ENCODE measurements around the gene CLEC16A.

The CLEC16A gene

DNA sequence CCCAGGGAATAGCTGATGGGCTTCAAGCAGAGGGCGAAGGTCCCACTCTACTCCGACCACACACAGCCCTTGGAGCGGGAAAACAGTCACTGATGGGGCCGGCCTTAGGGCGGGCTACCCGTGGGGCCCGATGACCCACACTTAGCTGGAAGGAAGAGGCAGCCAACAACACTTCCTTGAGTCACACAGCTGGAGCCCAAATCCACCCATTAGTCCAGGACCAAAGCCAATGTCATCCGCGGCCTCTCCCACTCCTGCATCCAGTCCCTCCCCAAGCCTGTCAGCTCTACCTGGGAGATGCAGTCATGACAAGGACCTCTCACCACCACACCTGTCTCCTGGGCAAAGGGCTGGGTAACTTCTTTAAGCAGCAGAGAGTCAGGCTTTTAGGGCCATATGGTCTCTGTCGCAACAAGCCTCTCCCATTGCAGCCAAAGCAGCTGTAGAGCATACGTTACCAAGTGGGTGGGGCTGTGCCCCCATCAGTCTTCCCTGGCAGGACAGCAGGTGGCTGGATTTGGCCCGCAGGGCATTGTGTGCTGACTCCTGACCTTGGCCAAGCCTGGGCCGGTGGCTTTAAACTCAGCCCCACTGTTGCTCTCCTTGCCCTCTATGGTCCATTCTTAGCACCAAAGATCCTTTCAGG, 200.9 kb downstream of the CLEC16A start:
- DNase-seq, result no peak

DNA sequence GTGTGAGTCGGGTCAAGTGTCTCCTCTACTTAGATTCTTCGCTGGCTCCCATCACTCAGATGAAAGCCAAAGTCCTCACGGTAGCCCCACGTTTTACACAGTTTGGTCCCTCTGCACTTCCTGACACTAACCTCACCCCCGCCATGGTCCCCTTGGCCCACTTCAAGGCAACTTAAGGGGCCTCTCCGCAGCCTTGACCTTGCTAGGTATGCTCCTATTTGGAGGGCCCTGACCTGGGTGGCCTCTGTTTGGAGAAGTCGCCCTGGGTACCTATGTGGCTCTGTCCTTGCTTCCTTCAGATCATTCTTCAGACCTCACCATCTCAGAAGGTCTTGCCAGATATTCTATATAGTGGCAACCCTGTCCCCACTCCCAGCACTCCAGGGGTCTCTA, 201.5 kb downstream of the CLEC16A start:
- DNase-seq, result no peak

DNA sequence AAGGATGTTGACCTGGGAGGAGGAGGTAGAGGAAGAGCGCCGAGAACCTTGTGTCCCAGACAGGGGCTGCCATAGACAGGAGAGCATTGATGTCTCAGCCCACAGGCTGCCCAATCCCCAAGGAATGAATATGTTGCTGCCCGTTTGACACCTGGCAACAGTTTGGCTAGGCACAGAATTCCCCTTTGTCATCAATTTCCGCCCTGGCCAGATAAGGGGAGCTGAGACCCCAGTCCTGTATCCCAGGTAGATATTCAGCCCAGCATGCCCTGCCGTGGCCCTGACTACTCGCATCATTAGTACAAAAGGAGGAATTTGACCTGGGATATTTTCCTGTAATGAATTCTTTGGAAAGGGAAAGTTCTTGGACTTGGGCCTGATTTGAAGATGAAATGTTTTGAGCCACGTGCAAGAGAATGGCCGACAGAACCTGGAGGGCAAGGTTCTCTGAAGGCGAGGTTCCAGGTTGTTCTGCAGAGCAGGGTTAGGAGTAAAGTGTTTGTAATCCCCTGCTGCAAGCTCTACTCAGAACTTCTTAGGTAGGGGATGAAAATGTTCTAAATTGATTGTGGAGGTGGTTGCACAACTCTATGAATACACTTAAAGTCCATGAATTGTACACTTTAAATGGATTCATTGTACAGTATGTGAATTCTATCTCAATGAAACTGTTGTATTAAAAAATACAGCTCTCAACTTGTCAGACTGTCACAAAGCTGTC, 202.8 kb downstream of the CLEC16A start:
- no peak for DNase-seq

DNA sequence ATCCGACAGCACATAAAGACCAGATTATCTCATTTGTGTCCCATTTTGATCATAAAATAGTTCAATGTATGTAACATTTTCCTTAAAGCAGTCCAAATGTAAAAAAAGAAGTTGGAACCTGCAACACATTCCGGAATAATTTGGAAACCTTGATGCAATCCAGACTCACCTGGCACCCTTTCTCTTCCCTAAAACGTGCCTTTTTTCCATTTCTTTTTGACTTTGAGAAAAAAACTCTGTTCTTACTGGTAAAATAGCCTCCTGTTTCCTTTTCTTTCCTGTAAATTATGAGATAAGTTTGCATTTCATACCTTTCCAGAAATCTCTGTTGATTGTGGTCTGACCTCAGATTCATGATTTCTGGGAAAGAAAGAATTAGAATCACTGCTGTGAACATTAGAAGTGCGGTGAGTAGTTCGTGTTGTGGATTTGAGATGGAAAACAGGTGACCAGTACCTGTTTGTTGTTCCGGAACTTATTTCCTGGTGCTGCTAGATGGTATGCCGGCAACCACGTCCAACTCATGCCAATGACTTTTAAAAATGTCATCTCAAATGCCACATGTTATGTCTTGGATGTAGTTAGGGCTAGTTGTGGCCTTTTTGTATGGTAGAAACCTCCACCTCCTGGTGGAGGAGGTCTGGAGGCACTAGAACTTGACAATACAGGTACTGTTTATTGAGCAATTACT, 203.5 kb downstream of the CLEC16A start:
- no peak for DNase-seq

DNA sequence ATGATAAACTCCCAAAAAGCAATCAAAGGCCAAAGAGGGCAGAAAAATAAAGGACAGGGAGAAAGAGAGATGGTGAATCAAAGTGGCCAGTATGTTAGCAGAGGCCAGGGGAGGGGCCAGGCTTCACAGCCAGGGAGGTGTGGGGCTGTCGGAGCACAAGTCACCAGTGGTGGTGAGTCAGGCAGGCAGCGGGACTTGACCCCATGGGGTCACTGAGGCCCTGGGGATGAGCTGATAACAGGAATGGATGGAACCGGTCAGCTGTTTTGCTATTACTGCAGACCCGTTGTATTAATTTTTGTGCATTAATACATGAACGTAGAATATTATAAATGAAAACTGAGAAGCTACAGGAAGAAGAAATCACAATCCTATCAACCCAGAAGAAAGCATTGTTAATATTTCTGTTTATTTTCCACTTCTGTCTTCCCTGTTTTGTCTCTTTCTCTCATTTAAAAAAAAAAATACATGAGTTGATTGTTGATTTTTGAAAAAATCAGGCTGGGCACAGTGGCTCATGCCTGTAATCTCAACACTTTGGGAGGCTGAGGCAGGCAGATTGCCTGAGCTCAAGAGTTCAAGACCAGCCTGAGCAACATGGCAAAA, 204.8 kb downstream of the CLEC16A start:
- no peak for DNase-seq

DNA sequence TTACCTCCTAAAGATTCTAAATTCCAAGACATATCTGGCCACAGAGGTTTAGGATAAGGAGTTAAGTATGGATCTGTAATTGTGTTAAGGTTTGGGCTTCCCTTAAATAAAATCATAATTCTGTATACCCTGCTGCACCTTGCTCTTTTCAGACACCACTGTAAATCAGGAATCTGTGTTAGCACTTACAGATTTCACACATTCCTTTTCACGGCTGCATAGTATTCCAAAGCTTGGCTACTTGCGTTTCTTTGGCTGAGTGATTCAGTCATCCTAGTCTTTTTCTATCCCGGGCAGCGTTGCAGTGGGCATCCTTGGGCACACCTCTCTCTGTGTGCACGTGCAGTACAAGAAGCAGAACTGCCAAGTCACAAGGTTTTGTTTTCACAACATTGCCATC, 205.8 kb downstream of the CLEC16A start:
- DNase-seq, result no peak

DNA sequence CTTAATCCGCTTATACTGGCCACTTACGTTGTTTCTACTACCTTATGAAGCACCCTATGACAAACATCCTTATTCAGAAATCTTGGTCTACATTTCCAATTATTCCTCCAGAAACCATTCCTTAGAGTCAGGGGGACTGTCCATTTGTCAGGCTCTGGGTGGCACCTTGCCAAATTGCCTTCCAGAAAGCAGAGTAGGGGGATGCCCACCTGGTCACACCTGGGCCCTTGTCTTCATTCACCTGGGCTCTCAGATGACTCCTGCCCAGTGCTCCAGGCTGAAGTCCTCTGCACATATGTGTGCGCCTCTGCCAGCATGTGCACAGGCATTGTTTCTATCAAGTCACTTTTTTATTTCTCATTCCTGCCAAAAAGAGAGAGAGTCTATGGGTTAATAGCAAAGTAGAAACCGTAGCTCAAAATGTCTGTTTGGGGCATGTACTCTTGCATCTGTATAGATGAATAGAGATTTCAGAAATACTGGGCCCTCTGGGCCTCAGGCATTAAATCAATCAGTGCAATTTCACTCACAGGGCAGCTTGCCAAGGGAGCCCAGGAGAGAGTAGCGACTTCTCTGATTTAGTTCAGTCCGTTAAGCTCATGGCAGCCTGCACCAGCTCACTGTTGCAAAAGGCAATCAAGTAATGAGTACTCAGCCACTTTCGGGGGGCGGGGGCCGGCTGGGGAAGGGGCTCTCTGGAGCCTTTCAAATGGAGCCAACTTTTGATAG, 207.0 kb downstream of the CLEC16A start:
- no peak for DNase-seq

DNA sequence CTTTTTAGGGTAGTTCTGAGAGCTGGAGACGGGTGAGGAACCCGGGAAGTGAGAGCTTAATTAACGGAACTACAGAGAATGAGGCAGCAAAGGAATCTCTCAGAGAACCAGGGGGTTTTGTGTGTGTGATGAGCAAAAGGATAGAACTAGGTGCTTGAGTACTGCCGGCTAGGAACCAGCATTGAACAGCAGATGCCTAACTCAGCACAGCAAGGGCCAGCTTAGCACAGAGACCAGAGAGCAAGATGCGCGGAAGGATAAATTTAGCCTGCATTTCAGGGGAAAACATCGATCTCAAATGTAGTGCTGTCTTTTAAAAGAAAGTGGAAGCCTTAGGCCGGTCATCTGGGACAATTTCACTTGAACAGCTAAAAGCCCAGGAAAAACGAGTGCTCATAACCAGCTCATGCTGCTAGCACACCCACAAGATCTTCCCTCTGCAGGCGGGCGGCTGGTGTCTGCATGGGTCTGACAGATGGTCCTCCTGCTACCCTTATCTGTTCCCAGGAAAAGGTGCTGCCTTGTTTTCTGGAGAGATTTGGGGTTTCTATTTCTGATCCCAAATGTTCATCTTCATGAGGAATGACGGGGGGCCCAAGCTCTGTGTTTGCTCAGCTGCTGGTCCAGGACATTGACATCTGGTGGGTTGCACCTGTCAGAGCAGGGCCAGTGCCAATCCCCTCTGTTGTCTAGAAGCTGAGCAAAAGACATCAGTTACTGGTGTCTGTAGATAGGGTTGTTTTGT, 207.7 kb downstream of the CLEC16A start:
- DNase-seq, result no peak

DNA sequence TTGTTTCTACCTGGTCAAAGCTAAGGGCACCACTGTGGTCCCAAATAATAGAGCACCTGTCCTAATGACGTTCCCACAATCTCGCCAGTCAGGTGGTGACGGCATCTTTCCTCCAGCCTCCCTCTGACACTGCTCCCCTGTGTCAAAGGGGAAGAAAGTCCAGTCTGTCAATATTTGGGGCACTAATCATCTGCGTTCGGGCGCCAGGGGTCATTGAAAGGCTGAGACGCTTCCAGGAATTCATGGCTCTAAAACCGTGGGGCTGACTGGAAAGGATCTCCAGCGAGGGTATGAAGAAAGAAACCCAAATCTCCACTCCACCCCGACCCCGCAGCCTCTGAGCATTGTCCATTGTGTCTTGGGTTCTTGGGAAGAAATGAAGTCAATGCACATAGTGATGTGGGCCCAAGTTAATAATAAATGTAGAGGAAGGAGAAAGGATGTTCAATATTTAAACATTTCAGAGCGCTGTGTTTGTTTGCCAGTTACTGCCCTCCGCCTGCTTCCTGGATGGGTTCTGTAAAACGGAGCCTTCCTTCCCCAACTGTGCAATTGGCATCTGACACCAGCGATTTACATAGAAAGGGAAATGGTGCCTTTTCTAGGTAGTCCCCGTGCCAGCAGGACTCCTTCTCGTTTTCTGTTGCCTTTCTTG, 208.4 kb downstream of the CLEC16A start:
- no peak for DNase-seq

DNA sequence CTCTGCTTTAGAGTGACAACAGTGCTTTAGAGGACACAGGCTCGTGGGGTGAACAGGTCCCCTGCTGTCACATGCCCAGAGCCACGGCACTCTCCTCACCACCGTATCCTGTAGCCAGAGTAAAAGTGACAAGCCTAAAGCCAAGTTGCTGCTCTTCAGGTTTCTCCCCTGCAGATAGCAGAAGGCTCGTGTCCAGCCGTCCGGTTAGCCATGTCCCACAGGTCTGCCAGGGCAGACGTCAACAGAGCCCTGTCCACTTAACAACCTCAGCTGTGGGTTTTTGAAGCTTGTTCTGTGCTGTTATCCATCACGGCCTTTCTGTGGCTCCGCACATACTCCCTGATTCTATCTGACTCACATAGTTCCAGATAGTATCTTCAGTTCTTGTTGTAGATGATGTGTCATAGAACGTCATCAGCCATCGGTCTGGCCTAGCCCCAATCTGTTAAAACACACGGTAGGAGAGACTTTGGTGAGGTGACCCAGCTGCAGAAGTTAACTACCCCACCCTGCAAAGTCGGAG, 211.0 kb downstream of the CLEC16A start:
- DNase-seq, result peak; percentile 8

DNA sequence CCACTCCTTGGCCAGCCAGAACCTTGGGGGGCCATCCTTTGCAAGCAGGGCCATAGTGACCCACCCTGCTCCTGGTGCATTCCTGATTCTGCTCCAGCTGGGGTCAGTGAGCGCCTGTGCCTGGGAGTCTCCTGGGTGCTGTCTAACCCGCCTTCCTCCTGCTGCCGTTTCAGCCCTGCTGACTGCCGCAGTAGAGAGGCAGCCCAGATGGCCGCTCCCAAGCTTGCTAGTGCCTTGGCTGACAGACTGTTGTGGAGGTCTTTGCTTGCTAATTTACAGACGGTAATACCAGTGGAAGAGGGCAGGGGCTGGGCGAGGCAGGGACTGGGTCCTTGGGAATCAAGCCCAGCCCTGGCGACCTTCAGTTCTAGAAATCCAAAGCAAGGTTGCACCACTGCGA, 212.0 kb downstream of the CLEC16A start:
- DNase-seq, result no peak

DNA sequence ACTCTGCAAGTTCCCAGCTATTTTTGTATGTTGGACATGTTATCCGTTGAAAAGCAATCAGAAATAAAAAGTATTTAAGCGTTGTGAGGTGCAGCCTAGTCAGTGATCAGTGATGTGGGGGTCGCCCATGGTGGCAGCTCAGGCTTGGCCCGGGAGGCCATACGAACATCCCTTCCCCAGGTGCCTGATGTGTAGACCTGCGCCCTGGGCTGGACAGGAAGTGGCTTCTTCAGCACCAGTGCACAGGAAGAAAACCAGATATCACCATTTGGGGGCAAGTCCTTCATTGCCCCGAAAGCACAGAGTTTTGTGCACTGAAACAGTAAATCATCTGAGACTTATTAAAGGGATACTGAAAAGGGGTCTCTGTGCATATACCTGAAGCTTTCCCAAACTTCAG, 212.8 kb downstream of the CLEC16A start:
- DNase-seq, result no peak

DNA sequence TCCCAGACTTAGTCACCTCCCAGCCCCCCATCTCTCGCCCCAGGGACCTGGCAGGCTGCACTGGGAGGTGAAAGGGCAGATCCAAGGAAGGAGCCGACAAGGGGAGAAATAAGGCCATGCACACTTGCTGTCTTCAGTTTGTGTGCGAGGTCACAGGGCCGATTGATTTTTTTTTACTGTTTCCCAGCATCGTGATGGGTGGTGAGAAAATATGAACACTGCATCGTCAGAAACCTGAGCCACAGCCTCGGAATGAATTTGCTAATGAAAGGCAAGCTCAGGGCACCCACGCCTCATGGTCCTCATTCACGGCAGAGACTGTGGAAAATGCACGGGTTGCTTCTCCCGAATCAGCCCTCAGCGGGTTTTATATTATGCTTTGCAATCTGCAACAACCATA, 213.7 kb downstream of the CLEC16A start:
- DNase-seq, result no peak

DNA sequence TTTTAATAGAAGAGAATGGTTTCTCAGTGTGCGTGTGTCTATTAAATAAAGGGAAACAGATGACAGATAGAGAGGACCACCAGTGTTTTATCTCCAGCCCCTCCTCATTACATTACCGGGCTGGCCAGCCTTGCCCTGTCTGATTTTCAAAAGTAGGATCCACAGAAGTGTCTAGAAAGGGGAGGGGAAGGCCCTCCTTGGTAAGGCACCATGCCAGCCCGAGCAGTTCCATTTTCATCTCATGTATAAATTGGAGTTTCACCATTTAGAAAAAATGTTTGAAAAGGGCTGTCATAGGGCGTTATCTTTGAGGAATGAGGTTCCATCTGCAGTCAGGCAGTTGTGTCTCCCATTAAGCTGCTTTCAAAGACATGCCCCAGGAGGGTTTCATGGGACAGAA, 214.9 kb downstream of the CLEC16A start:
- no peak for DNase-seq

DNA sequence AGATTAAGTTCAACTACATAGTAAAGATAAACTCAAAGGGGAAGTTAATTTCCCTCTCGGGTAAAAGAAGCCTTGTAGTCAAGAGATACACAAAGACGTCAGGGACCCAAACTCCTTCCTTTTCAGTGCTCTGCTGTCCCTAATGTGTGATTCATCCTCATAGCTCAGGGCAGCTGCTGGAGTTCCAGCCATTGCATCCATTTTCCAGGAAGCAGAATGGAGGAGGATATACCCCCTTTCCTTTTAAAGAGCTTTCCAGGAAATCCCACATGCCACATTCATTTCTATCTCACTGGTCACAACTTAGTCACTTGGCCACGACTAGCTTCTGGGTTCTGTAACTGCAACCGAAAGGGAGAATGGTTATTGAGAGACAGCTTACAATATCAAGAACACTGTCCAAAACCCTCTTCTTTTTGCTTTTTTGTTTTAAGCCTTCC, 216.3 kb downstream of the CLEC16A start:
- peak; percentile 13 for DNase-seq

DNA sequence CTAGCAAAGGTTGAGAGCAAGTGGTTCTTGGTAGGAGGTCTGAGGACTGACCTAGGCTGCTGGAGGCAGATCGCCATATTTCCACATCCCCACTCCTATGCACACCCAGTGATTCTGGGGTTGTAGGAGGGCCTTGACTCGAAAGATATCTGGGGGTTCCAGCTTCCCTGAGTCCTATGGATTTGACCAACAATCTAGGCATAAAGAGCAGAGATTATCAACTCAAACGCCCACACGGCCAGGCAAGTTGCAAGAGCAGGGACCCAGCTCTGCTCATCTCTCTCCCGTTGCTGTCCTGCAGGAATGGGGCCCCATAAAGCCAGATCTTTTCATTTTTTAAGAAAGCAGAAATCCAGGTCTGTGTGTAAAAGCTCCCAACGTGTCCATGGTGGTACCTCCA, 217.1 kb downstream of the CLEC16A start:
- DNase-seq, result no peak

DNA sequence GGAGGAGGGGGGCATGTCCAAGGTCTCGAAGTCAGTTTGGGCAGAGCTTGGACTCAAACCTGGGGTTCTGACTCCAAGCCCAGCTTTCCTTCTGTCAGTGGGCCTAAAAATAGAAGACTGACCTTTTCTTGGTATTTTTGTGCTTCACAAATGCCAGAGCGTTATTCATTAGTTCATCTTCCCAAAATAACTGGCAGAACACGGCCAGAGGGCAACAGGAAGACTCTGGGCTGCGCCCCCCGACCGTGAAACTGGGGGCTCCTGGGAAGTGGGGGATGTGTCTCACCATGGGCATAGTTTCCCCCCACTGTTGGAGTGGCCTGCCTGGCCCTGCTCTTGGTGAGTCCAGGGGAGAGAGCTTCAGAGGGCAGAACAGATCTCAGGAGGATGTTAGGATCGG, 217.6 kb downstream of the CLEC16A start:
- DNase-seq, result no peak

DNA sequence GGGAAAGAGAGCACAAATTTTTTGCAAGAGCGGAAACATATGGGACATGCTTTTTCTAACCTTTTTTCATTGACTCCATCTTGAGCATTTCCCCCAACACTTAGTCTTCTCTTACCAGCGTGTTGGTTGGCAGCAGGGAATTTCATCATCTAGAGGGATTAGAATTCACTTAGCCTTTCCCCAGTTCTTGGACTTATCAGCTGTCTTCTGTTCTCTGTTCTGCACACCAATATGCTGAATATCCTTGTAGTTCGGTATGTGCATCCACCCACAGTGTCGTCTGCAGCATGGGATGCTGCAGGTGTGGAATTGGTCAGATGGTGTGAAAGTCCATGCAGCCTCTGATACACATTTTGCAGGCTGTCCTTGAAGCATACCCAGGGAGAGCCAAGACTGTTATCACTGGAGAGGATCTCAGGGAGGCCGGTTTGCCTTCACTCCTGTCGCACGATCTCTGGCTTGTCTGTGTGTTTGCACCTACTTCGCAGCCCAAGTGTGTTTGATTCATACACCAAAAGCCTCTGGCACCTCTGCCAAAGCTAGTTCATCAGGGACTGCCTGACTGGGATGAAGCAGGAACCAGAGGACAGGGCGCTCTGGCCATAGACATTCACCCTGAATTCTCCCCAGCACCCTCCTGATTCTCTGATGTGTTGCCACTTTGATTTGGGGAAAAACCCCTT, 218.4 kb downstream of the CLEC16A start:
- DNase-seq, result no peak

DNA sequence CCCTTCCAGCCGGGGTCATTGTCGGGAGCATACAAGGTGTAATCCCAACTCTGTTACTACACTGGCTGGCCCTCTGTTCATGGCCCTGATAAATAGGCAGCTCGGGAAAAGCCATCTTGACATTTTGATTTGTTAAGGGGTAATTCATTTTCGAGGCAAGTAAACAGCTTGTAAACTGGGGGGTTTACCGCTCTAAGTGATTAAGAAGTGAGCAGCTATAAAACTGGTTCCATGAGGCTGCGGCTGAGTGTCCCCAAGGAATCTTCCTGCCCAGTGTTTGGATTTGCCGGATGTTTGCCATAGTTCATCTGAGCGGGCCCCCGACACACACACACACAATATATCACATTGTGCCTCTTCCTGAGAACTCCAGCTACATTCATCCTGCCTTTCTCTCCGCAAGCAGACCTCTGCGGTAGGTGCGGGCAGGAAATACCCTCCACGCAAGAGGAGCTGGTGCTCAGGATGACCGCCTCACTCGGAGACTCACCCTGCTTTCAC, 219.4 kb downstream of the CLEC16A start:
- no peak for DNase-seq

DNA sequence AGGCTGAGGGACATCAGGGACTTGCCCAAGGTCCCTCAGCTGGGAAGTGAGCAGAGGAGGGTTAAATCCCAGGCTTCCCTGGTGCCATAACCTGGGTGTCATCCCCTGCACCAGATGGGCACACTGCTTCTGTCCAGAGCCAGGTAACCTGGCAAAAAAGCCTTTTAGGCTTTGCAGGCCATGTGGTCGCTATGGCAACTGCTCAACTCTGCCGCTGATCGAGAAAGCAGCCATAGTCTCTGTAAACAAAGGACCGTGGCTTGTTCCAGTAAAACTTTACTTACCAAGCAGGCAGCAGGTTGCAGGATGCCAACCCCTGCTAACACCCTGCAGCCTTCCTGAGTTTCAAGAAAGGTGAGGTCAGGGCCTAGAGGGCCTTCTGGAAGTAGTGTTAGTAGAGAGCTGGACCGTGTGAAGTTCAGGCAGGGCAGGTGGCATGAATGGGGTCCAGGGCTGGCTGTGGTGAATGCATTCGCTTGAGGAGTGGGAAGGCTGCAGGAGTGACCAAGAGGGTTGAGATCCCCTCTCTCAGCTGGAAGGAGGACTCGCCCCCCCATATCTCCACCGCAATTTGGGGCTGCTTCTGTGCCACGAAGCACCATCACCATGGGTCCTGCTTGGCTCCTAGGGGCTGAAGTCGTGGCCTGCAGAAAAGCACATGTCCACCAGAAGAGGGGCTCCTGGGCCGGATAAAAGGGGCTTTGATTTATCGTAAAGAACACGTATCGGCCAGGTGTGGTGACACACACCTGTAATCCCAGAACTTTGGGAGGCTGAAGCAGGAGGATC, 220.3 kb downstream of the CLEC16A start:
- DNase-seq, result no peak
